Measurements from ENCODE around the gene METTL15.

GRCh38 chr11:28132548-28132947 is 24.4 kb downstream of the METTL15 start:
- TF ChIP-seq CTCF (IDR thresholded peaks at IDR 0.05) (no peak), POLR2A (IDR thresholded peaks at IDR 0.05; ENCODE audit: low read length) (no peak), EP300 (IDR thresholded peaks at IDR 0.05) (no peak), MAX (IDR thresholded peaks at IDR 0.05) (no peak), EHF (CRISPR knock-in tag; IDR thresholded peaks at IDR 0.05) (no peak), KDM1A (IDR thresholded peaks at IDR 0.05; ENCODE audit: low read depth) (no peak), MYC (IDR thresholded peaks at IDR 0.05; ENCODE audit: borderline replicate concordance, low read length) (no peak), SMC3 (IDR thresholded peaks at IDR 0.05) (no peak), JUNB (IDR thresholded peaks at IDR 0.05) (no peak), ZC3H11A (IDR thresholded peaks at IDR 0.05) (no peak), GATA3 (IDR thresholded peaks at IDR 0.05; ENCODE audit: borderline replicate concordance) (no peak)
